Loucy (cell line): Measurements from ENCODE around the gene TMED3.

ENCODE experiments used
- H2AFZ ChIP-seq: fragments of 200-600 bp; sonication (generic); 2 replicates; pipeline ENCODE4 v1.6.0; 2016; ENCODE audit warnings: antibody characterized with exemption, mild to moderate bottlenecking, low read length, moderate library complexity
- H3F3A ChIP-seq: fragments of 200-600 bp; 2 replicates; pipeline ENCODE4 v1.6.0; 2016; ENCODE audit warnings: antibody characterized with exemption, low read depth, mild to moderate bottlenecking
- H3K27me3 ChIP-seq: fragments of 200-600 bp; sonication (generic); 2 replicates; pipeline ENCODE4 v1.6.1; 2014; ENCODE audit warnings: low read length, mild to moderate bottlenecking; ENCODE audit not compliant: insufficient read depth, poor library complexity, severe bottlenecking
- H3K36me3 ChIP-seq: fragments of 200-600 bp; sonication (generic); 2 replicates; pipeline ENCODE4 v1.6.1; 2016; ENCODE audit warnings: low read length; ENCODE audit not compliant: insufficient read depth
- H3K4me1 ChIP-seq: fragments of 200-600 bp; sonication (generic); 2 replicates; pipeline ENCODE4 v1.5.1; 2014; ENCODE audit warnings: low read length, mild to moderate bottlenecking; ENCODE audit not compliant: insufficient read depth, poor library complexity, severe bottlenecking
- H3K4me2 ChIP-seq: fragments of 200-600 bp; sonication (generic); 2 replicates; pipeline ENCODE4 v1.6.0; 2014; ENCODE audit warnings: antibody characterized with exemption, low read length, low read depth, mild to moderate bottlenecking; ENCODE audit not compliant: poor library complexity, severe bottlenecking
- H3K4me3 ChIP-seq: fragments of 200-600 bp; sonication (generic); 2 replicates; pipeline ENCODE4 v1.5.1; 2014; ENCODE audit warnings: low read length, mild to moderate bottlenecking, mixed read lengths; ENCODE audit not compliant: poor library complexity, severe bottlenecking
- H3K79me2 ChIP-seq: fragments of 200-600 bp; sonication (generic); 2 replicates; pipeline ENCODE4 v1.6.1; 2014; ENCODE audit warnings: low read length; ENCODE audit not compliant: insufficient read depth
- H3K9ac ChIP-seq: fragments of 200-600 bp; sonication (generic); 2 replicates; pipeline ENCODE4 v1.6.0; 2014; ENCODE audit warnings: mild to moderate bottlenecking, low read depth, low read length, moderate library complexity; ENCODE audit not compliant: poor library complexity, severe bottlenecking
- H3K9me2 ChIP-seq: fragments of 200-600 bp; sonication (generic); replicated peaks from 2 replicates; pipeline ENCODE4 v1.6.1; 2016; ENCODE audit warnings: low read depth, low read length, mixed read lengths
- H3K9me3 ChIP-seq: fragments of 200-600 bp; sonication (generic); 2 replicates; pipeline ENCODE4 v1.6.1; 2014; ENCODE audit warnings: mild to moderate bottlenecking, antibody characterized with exemption, low read length, low read depth; ENCODE audit not compliant: insufficient read depth
- H4K20me1 ChIP-seq: fragments of 200-600 bp; sonication (generic); 2 replicates; pipeline ENCODE4 v1.6.0; 2014; ENCODE audit warnings: antibody characterized with exemption, low read length, mild to moderate bottlenecking; ENCODE audit not compliant: insufficient read depth, poor library complexity, severe bottlenecking
- CTCF ChIP-seq: fragments of 200-600 bp; sonication (generic); conservative IDR thresholded peaks from 2 replicates; pipeline ENCODE4 v1.5.1; 2014; ENCODE audit warnings: mild to moderate bottlenecking, antibody characterized with exemption, low read length
- EZH2phosphoT487 ChIP-seq: fragments of 200-600 bp; IDR thresholded peaks from 2 replicates; pipeline ENCODE4 v1.6.1; 2018; ENCODE audit warnings: antibody characterized with exemption, mild to moderate bottlenecking, moderate library complexity, borderline replicate concordance

The TMED3 gene

DNA sequence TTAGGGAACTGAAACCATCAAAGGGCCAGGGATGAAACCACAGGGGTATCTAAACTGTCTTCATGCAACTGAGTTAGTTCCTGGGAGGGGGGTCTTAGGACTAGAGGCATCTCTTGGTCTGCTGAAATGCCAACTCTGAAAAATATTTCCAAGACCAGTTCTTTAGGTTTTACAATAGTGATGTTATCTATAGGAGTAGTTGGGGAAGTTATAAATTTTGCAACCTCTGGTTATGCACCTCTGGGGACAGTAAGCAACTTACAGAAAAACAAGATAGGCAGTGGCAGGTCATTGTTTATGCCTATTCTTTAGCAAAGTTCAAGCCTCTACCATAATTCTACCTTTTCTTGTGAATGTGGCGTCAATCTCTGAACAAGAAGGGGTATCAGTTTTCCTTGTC, 60.7 kb downstream of the TMED3 start:
- Histone ChIP-seq H3K79me2 (no peaks in the 10 kb centered on the region), H3F3A (no peaks in the 10 kb centered on the region), H3K36me3 (no peaks in the 10 kb centered on the region), H3K4me3 (no peak overlapping the region), H3K27me3 (no peaks in the 10 kb centered on the region), H3K4me1 (peaks cover 17% of the 10 kb centered on the region), H3K9ac (no peak overlapping the region), H3K4me2 (no peak overlapping the region), H3K9me2 (no peaks in the 10 kb centered on the region), H4K20me1 (no peaks in the 10 kb centered on the region), H2AFZ (no peak overlapping the region), H3K9me3 (no peaks in the 10 kb centered on the region)
- TF ChIP-seq EZH2phosphoT487 (no peak), CTCF (no peak)

DNA sequence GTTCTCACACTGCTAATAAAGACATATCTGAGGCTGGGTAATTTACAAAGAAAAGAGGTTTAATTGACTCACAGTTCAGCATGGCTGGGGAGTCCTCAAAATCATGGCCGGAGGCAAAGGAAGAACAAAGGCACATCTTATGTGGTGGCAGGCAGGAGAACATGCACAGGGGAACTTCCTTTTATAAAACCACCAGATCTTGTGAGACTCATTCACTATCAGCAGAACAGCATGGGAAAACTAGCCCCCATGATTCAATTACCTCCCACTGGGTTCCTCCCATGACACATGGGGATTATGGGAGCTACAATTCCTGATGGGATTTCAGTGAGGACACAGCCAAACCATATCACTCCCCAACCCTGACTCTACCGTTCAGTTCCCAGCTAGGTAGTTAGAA, 61.5 kb downstream of the TMED3 start:
- Histone ChIP-seq H3K9ac (no peak overlapping the region), H3K4me1 (peaks cover 17% of the 10 kb centered on the region), H3K27me3 (no peaks in the 10 kb centered on the region), H3K4me2 (no peak overlapping the region), H3K9me2 (no peaks in the 10 kb centered on the region), H3F3A (no peaks in the 10 kb centered on the region), H3K9me3 (no peaks in the 10 kb centered on the region), H3K36me3 (no peaks in the 10 kb centered on the region), H2AFZ (no peak overlapping the region), H4K20me1 (no peaks in the 10 kb centered on the region), H3K4me3 (no peak overlapping the region), H3K79me2 (no peaks in the 10 kb centered on the region)
- TF ChIP-seq CTCF (no peak), EZH2phosphoT487 (no peak)
